SK-N-SH (cell line): ENCODE results near the gene PNO1.

ENCODE experiments used
- CTCF ChIP-seq: fragments of 200-600 bp; sonication (generic); IDR thresholded peaks from 2 replicates; pipeline ENCODE4 v1.6.1; 2017; ENCODE audit warnings: antibody characterized with exemption, mild to moderate bottlenecking, moderate library complexity
- EZH2phosphoT487 ChIP-seq: fragments of 200-600 bp; sonication (generic); IDR thresholded peaks from 2 replicates; pipeline ENCODE4 v1.6.1; 2017; ENCODE audit warnings: low read depth, mixed run types, mild to moderate bottlenecking, antibody characterized with exemption, moderate library complexity, borderline replicate concordance
- FOXJ3 ChIP-seq: sonication (generic); formaldehyde crosslinking; IDR thresholded peaks from 2 replicates; pipeline ENCODE4 v1.5.1; 2020; ENCODE audit warnings: mild to moderate bottlenecking, missing genetic modification reagents
- FOXM1 ChIP-seq: IDR thresholded peaks from 2 replicates; pipeline ENCODE4 v1.4.0; 2012; ENCODE audit warnings: low read depth, mild to moderate bottlenecking
- GABPA ChIP-seq: IDR thresholded peaks from 2 replicates; pipeline ENCODE4 v1.4.0; 2012; ENCODE audit warnings: low read depth, mild to moderate bottlenecking
- JUND ChIP-seq: IDR thresholded peaks from 2 replicates; pipeline ENCODE4 v1.4.0; 2012
- MAX ChIP-seq: IDR thresholded peaks from 2 replicates; pipeline ENCODE4 v1.4.0; 2012; ENCODE audit warnings: low read depth
- MEF2A ChIP-seq: IDR thresholded peaks from 2 replicates; pipeline ENCODE4 v1.4.0; 2012; ENCODE audit warnings: low read depth, borderline replicate concordance
- RXRA ChIP-seq: IDR thresholded peaks from 2 replicates; pipeline ENCODE4 v1.4.0; 2012; ENCODE audit warnings: low read depth, mild to moderate bottlenecking, borderline replicate concordance
- SIN3A ChIP-seq: IDR thresholded peaks from 2 replicates; pipeline ENCODE4 v1.6.1; 2012; ENCODE audit warnings: low read depth, mild to moderate bottlenecking, low read length, moderate library complexity, borderline replicate concordance
- SMC3 ChIP-seq: IDR thresholded peaks from 2 replicates; pipeline ENCODE4 v1.6.1; 2012; ENCODE audit warnings: low read depth, low read length, improper control_type of control experiment
- TAF1 ChIP-seq: IDR thresholded peaks from 2 replicates; pipeline ENCODE4 v1.6.1; 2012; ENCODE audit warnings: low read depth, mild to moderate bottlenecking, low read length, moderate library complexity, borderline replicate concordance
- YY1 ChIP-seq: IDR thresholded peaks from 2 replicates; pipeline ENCODE4 v1.4.0; 2012; ENCODE audit warnings: low read depth, mild to moderate bottlenecking

- TF ChIP-seq SMC3 (no peak), JUND (no peak), MAX (no peak), CTCF (no peak), YY1 (no peak), EZH2phosphoT487 (no peak), FOXM1 (no peak), MEF2A (no peak), SIN3A (no peak), GABPA (no peak), TAF1 (no peak), RXRA (no peak), FOXJ3 (no peak)
Observed at GRCh38 chr2:68182902-68183301, 25.2 kb downstream of the PNO1 start.
